Colonic mucosa (tissue), 4 donors: ENCODE measurements around the gene ASTN2. TPM values are rescaled to one million over a fixed set of nuclear protein-coding genes. Genes with fewer than 3 reads are reported as not detected.

Experiments used
- DNase-seq: peaks from one replicate; pipeline ENCODE4 v3.0.0-alpha.2; 2020
- H3K27ac ChIP-seq: fragments of 200-600 bp; one replicate; pipeline ENCODE4 v1.8.0; 2021
- H3K27me3 ChIP-seq: fragments of 200-600 bp; one replicate; pipeline ENCODE4 v1.8.0; 2021
- H3K36me3 ChIP-seq: fragments of 200-600 bp; one replicate; pipeline ENCODE4 v1.8.0; 2021
- H3K4me1 ChIP-seq: fragments of 200-600 bp; one replicate; pipeline ENCODE4 v1.8.0; 2021; ENCODE audit warnings: mild to moderate bottlenecking
- H3K4me3 ChIP-seq: fragments of 200-600 bp; one replicate; pipeline ENCODE4 v1.8.0; 2021
- H3K9ac ChIP-seq, 2 donors: one replicate each; pipeline ENCODE4 v1.7.0; 2013; ENCODE audit warnings: control low read depth in 2 of 2, low read depth in 2 of 2, low read length in 2 of 2
- H3K9me3 ChIP-seq: fragments of 200-600 bp; one replicate; pipeline ENCODE4 v1.8.0; 2021
- CTCF ChIP-seq: fragments of 200-600 bp; IDR thresholded peaks from one replicate; pipeline ENCODE4 v1.8.0; 2022; ENCODE audit warnings: antibody characterized with exemption, mild to moderate bottlenecking
- intact Hi-C: fragments of 100-400 bp; cut with DNase I; formaldehyde crosslinking; loops from one replicate; pipeline ENCODE4 v1.14.1; 2022
- total RNA-seq, 2 donors: library from RNA; stranded (reverse); fragmentation: NEBNext Ultra II Directional in 1 of 2; extraction: Animal tissue kit (Norgen Biotek cat#: 25700) in 1 of 2; gene quantifications; one replicate each; pipeline ENCODE4 v1.2.1, GENCODE V29; 2021
- donor health status: healthy.
- donor health status: DM: no; HTN: no; CAD: no.
- donor health status: DM: no; HTN: no; CAD: no.

ASTN2 gene
- total RNA-seq, 2 donors from 2014 or later, result 2.5 to 6.1 TPM

- H3K9me3 ChIP-seq, result no peaks in the 10 kb centered on the region
- DNase-seq, result no peak
- no peaks in the 10 kb centered on the region for H3K27me3 ChIP-seq
- H3K9ac ChIP-seq, result no peak overlapping the region
- TF ChIP-seq CTCF, result no peak
- H3K4me3 ChIP-seq, result no peak overlapping the region
- no peaks in the 10 kb centered on the region for H3K36me3 ChIP-seq
- peaks cover 9% of the 10 kb centered on the region for H3K4me1 ChIP-seq
- intact Hi-C loops, result no loop called here
- no peak overlapping the region for H3K27ac ChIP-seq
Observed at GRCh38 chr9:116564266-116564793, 850.5 kb downstream of the ASTN2 start.

GRCh38 chr9:116558818-116559540 is 855.9 kb downstream of the ASTN2 start:
- DNase-seq, result no peak
- no peaks in the 10 kb centered on the region for H3K9me3 ChIP-seq
- no peak overlapping the region for H3K4me3 ChIP-seq
- no peaks in the 10 kb centered on the region for H3K27me3 ChIP-seq
- TF ChIP-seq CTCF, result no peak
- H3K4me1 ChIP-seq, result no peaks in the 10 kb centered on the region
- H3K9ac ChIP-seq, result no peak overlapping the region
- no peak overlapping the region for H3K27ac ChIP-seq
- intact Hi-C loops, result no loop called here
- no peaks in the 10 kb centered on the region for H3K36me3 ChIP-seq

- no peak for TF ChIP-seq CTCF
- intact Hi-C loops, result no loop called here
Observed at GRCh38 chr9:116558035-116558434, 856.8 kb downstream of the ASTN2 start.

GRCh38 chr9:116555556-116556155 is 859.2 kb downstream of the ASTN2 start:
- H3K4me3 ChIP-seq, result no peak overlapping the region
- no peak overlapping the region for H3K9ac ChIP-seq
- intact Hi-C loops, result no loop called here
- no peaks in the 10 kb centered on the region for H3K9me3 ChIP-seq
- no peak for DNase-seq
- H3K27me3 ChIP-seq, result no peaks in the 10 kb centered on the region
- no peaks in the 10 kb centered on the region for H3K4me1 ChIP-seq
- TF ChIP-seq CTCF, result no peak
- no peak overlapping the region for H3K27ac ChIP-seq
- no peaks in the 10 kb centered on the region for H3K36me3 ChIP-seq

More at GRCh38 chr9:116558035-116558434, 856.8 kb downstream of the ASTN2 start:
- no peaks in the 10 kb centered on the region for H3K36me3 ChIP-seq
- H3K27ac ChIP-seq, result no peak overlapping the region
- H3K9me3 ChIP-seq, result no peaks in the 10 kb centered on the region
- DNase-seq, result no peak
- H3K27me3 ChIP-seq, result no peaks in the 10 kb centered on the region
- no peak overlapping the region for H3K9ac ChIP-seq
- H3K4me1 ChIP-seq, result no peaks in the 10 kb centered on the region
- no peak overlapping the region for H3K4me3 ChIP-seq

GRCh38 chr9:116555119-116555518 is 859.7 kb downstream of the ASTN2 start:
- intact Hi-C loops, result no loop called here
- no peaks in the 10 kb centered on the region for H3K4me1 ChIP-seq
- no peaks in the 10 kb centered on the region for H3K9me3 ChIP-seq
- H3K4me3 ChIP-seq, result no peak overlapping the region
- no peaks in the 10 kb centered on the region for H3K36me3 ChIP-seq
- no peak overlapping the region for H3K27ac ChIP-seq
- H3K27me3 ChIP-seq, result no peaks in the 10 kb centered on the region
- DNase-seq, result no peak
- no peak for TF ChIP-seq CTCF
- H3K9ac ChIP-seq, result no peak overlapping the region
